Nephron (organoid): ENCODE results near the gene GNL1.

Experiments used
- H3K27ac Mint-ChIP-seq, 3 experiments: 2 replicates each; pipeline ENCODE4 v1.8.0; 2020; ENCODE audit warnings: mixed read lengths in 3 of 3, mild to moderate bottlenecking in 2 of 3, moderate library complexity in 1 of 3
- H3K27me3 Mint-ChIP-seq: 2 replicates; pipeline ENCODE4 v1.8.0; 2021; ENCODE audit warnings: low read depth, mild to moderate bottlenecking, moderate library complexity, mixed read lengths
- H3K36me3 Mint-ChIP-seq: 2 replicates; pipeline ENCODE4 v1.8.0; 2020; ENCODE audit warnings: low read depth, mixed read lengths
- H3K4me1 Mint-ChIP-seq: 2 replicates; pipeline ENCODE4 v1.8.0; 2020; ENCODE audit warnings: mixed read lengths
- H3K4me3 Mint-ChIP-seq, 3 experiments: 2 replicates each; pipeline ENCODE4 v1.8.0; 2020; ENCODE audit warnings: mild to moderate bottlenecking in 3 of 3, mixed read lengths in 3 of 3, moderate library complexity in 2 of 3
- H3K9me3 Mint-ChIP-seq: 2 replicates; pipeline ENCODE4 v1.8.0; 2020; ENCODE audit warnings: mixed read lengths
- TF ChIP-seq, protein P1 (sequence below), 3 experiments: fragments of 200-600 bp; sonication (generic); IDR thresholded peaks; one replicate each; pipeline ENCODE4 v1.5.0; 2021; ENCODE audit warnings: antibody characterized with exemption in 3 of 3; ENCODE audit not compliant: unreplicated experiment in 3 of 3

The GNL1 gene

DNA sequence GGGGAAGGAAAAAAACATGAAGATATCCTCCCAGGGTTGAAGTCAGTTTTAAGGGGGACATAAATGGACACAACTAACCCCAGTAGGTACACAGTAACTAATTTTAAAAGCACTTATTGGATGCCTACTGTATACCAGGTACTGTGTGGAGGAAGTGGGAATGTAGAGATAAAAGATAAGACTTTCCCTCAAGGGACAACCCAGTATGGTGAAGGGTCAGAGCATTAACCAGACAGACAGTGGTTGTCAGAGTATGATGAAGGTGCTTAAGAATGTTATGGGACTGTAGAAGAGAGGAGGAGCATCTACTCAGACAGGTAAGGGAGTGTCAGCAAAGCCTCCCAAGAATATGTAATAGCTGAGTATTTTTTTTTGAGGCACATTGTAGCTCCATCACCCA lies 15.9 kb upstream of the GNL1 start:
- H3K4me1 Mint-ChIP-seq, result peaks cover 42% of the 10 kb centered on the region
- TF ChIP-seq, protein P1, sequence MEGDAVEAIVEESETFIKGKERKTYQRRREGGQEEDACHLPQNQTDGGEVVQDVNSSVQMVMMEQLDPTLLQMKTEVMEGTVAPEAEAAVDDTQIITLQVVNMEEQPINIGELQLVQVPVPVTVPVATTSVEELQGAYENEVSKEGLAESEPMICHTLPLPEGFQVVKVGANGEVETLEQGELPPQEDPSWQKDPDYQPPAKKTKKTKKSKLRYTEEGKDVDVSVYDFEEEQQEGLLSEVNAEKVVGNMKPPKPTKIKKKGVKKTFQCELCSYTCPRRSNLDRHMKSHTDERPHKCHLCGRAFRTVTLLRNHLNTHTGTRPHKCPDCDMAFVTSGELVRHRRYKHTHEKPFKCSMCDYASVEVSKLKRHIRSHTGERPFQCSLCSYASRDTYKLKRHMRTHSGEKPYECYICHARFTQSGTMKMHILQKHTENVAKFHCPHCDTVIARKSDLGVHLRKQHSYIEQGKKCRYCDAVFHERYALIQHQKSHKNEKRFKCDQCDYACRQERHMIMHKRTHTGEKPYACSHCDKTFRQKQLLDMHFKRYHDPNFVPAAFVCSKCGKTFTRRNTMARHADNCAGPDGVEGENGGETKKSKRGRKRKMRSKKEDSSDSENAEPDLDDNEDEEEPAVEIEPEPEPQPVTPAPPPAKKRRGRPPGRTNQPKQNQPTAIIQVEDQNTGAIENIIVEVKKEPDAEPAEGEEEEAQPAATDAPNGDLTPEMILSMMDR (IDR thresholded peaks at IDR 0.05; ENCODE audit: unreplicated experiment in 3 of 3), result no peak

DNA sequence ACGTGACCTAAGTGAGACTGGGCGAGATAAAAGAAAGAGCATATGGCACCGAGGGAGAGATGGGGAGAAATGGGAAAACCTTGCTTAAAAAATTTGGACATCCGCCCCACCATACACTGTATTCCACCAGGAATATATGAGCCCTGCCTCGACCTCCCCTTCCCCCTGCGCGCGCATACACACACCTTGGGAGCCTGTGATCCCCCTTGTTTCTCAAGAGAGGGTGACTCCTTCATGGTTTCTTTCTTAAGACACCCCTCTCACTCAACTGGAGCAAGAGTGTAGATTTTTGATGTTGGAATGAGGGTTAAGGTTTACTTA lies 15.4 kb upstream of the GNL1 start:
- peaks cover 42% of the 10 kb centered on the region for H3K4me1 Mint-ChIP-seq
- TF ChIP-seq, protein P1 (IDR thresholded peaks at IDR 0.05; ENCODE audit: unreplicated experiment in 3 of 3), result no peak
- no peaks in the 10 kb centered on the region for H3K27me3 Mint-ChIP-seq
- H3K4me3 Mint-ChIP-seq, result peak overlapping the region; percentile 93 to 99 (median 97)
- peak overlapping the region; percentile 81 to 98 (median 94) for H3K27ac Mint-ChIP-seq
- H3K9me3 Mint-ChIP-seq, result no peaks in the 10 kb centered on the region
- peaks cover 10% of the 10 kb centered on the region for H3K36me3 Mint-ChIP-seq

More for the DNA sequence above, 15.9 kb upstream of the GNL1 start:
- H3K9me3 Mint-ChIP-seq, result no peaks in the 10 kb centered on the region
- H3K27ac Mint-ChIP-seq, result peak overlapping the region in 1 of 3 experiments; percentile 98
- H3K4me3 Mint-ChIP-seq, result peak overlapping the region; percentile 93 to 99 (median 97)
- H3K27me3 Mint-ChIP-seq, result no peaks in the 10 kb centered on the region
- H3K36me3 Mint-ChIP-seq, result peaks cover 14% of the 10 kb centered on the region

DNA sequence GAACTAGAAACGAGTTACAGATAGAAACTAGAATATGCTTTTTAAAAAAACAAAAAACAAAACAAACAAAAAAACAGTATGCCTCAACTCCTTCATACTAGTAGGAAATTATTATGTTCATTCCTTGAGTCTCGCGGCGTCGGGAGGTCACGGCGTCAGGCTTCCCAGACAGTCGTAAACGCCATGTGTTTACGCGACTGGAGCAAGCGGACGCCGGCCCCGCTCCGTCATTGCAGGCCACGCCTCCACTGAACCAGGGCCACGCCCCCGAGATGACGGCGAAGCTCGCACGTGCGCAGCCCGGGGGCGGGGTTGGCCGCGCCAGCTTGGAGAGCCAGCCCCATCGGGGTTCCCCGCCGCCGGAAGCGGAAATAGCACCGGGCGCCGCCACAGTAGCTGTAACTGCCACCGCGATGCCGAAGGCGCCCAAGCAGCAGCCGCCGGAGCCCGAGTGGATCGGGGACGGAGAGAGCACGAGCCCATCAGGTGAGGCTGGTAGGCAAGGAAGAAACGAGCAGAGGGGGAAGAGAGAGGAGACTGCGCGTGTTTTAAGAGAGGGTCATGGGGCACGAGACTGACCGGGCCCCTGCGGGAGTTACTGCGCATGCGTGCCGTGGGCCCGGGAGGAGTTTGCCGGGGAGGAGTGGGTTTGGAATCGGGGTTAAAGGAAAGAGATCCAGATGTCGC lies 14.9 kb upstream of the GNL1 start, which contains the start of gene ABCF1:
Gene ABCF1, plus strand, starts transcription at position 368 of the 687 bp plus-strand sequence. Its CDS starts 46 bp downstream, at position 414.
- H3K4me3 Mint-ChIP-seq, result peak within 1 kb of the TSS; percentile 93 to 99 (median 97)
- TF ChIP-seq, protein P1 (IDR thresholded peaks at IDR 0.05; ENCODE audit: unreplicated experiment in 3 of 3), result no peak
- H3K36me3 Mint-ChIP-seq, result peaks cover 6% of the 10 kb centered on the region
- peak within 1 kb of the TSS; percentile 81 to 98 (median 94) for H3K27ac Mint-ChIP-seq
- H3K4me1 Mint-ChIP-seq, result peaks cover 42% of the 10 kb centered on the region
- no peaks in the 10 kb centered on the region for H3K27me3 Mint-ChIP-seq
- no peaks in the 10 kb centered on the region for H3K9me3 Mint-ChIP-seq

DNA sequence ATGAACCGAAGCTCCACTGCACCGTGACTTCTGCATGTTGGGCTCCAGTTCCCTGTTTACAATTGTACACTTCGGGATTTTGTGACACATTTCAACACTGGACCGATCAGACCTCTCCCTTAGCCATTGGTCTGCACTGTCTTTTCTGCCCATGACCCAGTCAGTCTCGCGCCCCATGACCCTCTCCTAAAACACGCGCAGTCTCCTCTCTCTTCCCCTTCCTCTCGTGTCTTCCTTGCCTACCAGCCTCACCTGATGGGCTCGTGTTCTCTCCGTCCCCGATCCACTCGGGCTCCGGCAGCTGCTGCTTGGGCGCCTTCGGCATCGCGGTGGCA lies 14.4 kb upstream of the GNL1 start:
- no peaks in the 10 kb centered on the region for H3K9me3 Mint-ChIP-seq
- no peaks in the 10 kb centered on the region for H3K27me3 Mint-ChIP-seq
- peaks cover 6% of the 10 kb centered on the region for H3K36me3 Mint-ChIP-seq
- TF ChIP-seq, protein P1 (IDR thresholded peaks at IDR 0.05; ENCODE audit: unreplicated experiment in 3 of 3), result no peak
- H3K4me3 Mint-ChIP-seq, result peak overlapping the region; percentile 93 to 99 (median 97)
- H3K4me1 Mint-ChIP-seq, result peaks cover 42% of the 10 kb centered on the region
- H3K27ac Mint-ChIP-seq, result peak overlapping the region; percentile 81 to 98 (median 94)

DNA sequence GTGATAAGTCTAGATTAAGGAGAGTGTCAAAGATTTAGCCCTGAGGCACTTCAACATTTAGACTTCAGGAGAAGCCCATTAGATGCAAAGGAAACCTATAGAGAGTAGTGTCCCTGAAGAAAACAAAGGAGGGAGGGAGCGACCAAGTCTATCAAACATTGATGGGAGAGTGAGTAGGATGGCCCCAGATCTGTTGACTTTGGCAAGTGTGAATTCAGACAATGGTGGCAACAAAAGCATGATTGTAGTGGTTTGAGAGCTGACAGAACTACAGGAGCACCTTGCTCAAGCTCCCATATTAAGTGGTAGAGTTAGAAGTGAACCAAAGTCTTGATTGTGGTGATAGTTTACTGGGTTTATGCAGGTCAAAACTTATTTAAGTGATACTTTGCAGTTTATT lies 14.0 kb upstream of the GNL1 start:
- H3K9me3 Mint-ChIP-seq, result no peaks in the 10 kb centered on the region
- TF ChIP-seq, protein P1 (IDR thresholded peaks at IDR 0.05; ENCODE audit: unreplicated experiment in 3 of 3), result no peak
- peaks cover 6% of the 10 kb centered on the region for H3K36me3 Mint-ChIP-seq
- peak overlapping the region; percentile 93 to 99 (median 97) for H3K4me3 Mint-ChIP-seq
- no peaks in the 10 kb centered on the region for H3K27me3 Mint-ChIP-seq
- H3K27ac Mint-ChIP-seq, result peak overlapping the region in 2 of 3 experiments; percentile 72 to 81
- H3K4me1 Mint-ChIP-seq, result peaks cover 42% of the 10 kb centered on the region

DNA sequence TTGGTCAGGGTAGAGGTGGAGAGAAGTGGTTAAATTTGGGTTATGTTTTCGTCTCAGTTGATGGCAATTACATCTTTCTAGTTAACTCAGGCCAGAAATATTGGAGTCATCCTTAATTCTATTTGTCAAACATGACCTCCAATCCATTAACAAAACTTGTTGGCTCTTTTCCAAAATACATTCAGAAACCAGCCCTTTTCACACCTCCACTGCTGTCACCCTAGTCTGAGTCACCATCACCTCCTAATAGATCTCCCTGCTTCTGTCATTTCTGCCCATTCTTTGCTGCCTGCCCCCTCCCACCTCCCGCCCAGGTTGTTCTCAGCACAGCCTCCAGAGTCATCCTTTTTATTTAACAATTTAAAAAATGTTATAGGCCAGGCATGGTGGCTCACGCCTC lies 12.0 kb upstream of the GNL1 start:
- Mint-ChIP-seq H3K36me3 (peaks cover 9% of the 10 kb centered on the region), H3K4me1 (peaks cover 36% of the 10 kb centered on the region), H3K9me3 (no peaks in the 10 kb centered on the region), H3K27ac (no peak overlapping the region), H3K27me3 (no peaks in the 10 kb centered on the region), H3K4me3 (peak overlapping the region in 2 of 3 experiments; percentile 55 to 64)
- TF ChIP-seq, protein P1 (IDR thresholded peaks at IDR 0.05; ENCODE audit: unreplicated experiment in 3 of 3), result no peak
